Measurements from ENCODE around the gene LSP1. TPM values are rescaled to one million over a fixed set of nuclear protein-coding genes. Genes with fewer than 3 reads are reported as not detected.
"Not testable (repeated sequence)": the region's sequence is repeated elsewhere in the genome, so short reads cannot be mapped to it uniquely, and the experiment has no call there.

Gene LSP1
- total RNA-seq, 2 experiments from 2014 or later: 463 to 477 TPM

- no peaks in the 10 kb centered on the region for H3K9me3 Mint-ChIP-seq (ENCODE audit: insufficient read depth)
- POLR2A ChIA-PET: no interaction called here
- H3K4me1 Mint-ChIP-seq (ENCODE audit: low read depth): peaks cover 9% of the 10 kb centered on the region
Measured at GRCh38 chr11:1934335-1935155, 81.7 kb downstream of the LSP1 start.

GRCh38 chr11:1935156-1936071, 82.5 kb downstream of the LSP1 start:
- H3K36me3 Mint-ChIP-seq (ENCODE audit: low read depth): no peaks in the 10 kb centered on the region
- no peaks in the 10 kb centered on the region for H3K9me3 Mint-ChIP-seq (ENCODE audit: insufficient read depth)
- CTCF ChIA-PET: interaction anchor here (0.9 to 1.6 kb wide), 2 partner anchors 54 to 242 kb away, joined by 3 to 5 read pairs; no protein-coding TSS in a partner anchor
- POLR2A ChIA-PET: interaction anchor here (0.9 kb wide), 1 partner anchor 22 kb away, joined by 3 read pairs; no protein-coding TSS in a partner anchor
- H3K27me3 Mint-ChIP-seq (ENCODE audit: low read depth): peaks cover 5% of the 10 kb centered on the region
- DNase-seq: no peak
- H3K27ac Mint-ChIP-seq: no peak overlapping the region
- H3K4me3 Mint-ChIP-seq: no peak overlapping the region
- ATAC-seq: no peak
- H3K4me1 Mint-ChIP-seq (ENCODE audit: low read depth): peaks cover 7% of the 10 kb centered on the region

More at GRCh38 chr11:1934335-1935155, 81.7 kb downstream of the LSP1 start:
- no peak for ATAC-seq
- DNase-seq: no peak
- Mint-ChIP-seq H3K36me3 (ENCODE audit: low read depth) (no peaks in the 10 kb centered on the region), H3K27ac (no peak overlapping the region), H3K27me3 (ENCODE audit: low read depth) (peaks cover 5% of the 10 kb centered on the region), H3K4me3 (no peak overlapping the region)
- CTCF ChIA-PET: interaction anchor here (1.6 kb wide), 1 partner anchor 53 kb away, joined by 5 read pairs; no protein-coding TSS in a partner anchor

- POLR2A ChIA-PET: interaction anchor here (0.9 kb wide), 1 partner anchor 23 kb away, joined by 3 read pairs; no protein-coding TSS in a partner anchor
- CTCF ChIA-PET: interaction anchor here (0.9 kb wide), 1 partner anchor 243 kb away, joined by 3 read pairs; no protein-coding TSS in a partner anchor
- no peak for DNase-seq
Measured at GRCh38 chr11:1936072-1936780, 83.3 kb downstream of the LSP1 start.

GRCh38 chr11:1936781-1937615, 84.1 kb downstream of the LSP1 start:
- no peak for ATAC-seq
- H3K27me3 Mint-ChIP-seq (ENCODE audit: low read depth): peaks cover 2% of the 10 kb centered on the region
- H3K4me1 Mint-ChIP-seq (ENCODE audit: low read depth): peaks cover 7% of the 10 kb centered on the region
- DNase-seq: no peak
- no peak overlapping the region for H3K4me3 Mint-ChIP-seq
- ChIA-PET CTCF (interaction anchor here (1.1 kb wide), 1 partner anchor 284 kb away, joined by 4 read pairs; no protein-coding TSS in a partner anchor), POLR2A (no interaction called here)
- H3K27ac Mint-ChIP-seq: no peak overlapping the region
- H3K36me3 Mint-ChIP-seq (ENCODE audit: low read depth): no peaks in the 10 kb centered on the region
- H3K9me3 Mint-ChIP-seq (ENCODE audit: insufficient read depth): no peaks in the 10 kb centered on the region

More at GRCh38 chr11:1936072-1936780, 83.3 kb downstream of the LSP1 start:
- Mint-ChIP-seq H3K27me3 (ENCODE audit: low read depth) (peaks cover 5% of the 10 kb centered on the region), H3K36me3 (ENCODE audit: low read depth) (no peaks in the 10 kb centered on the region), H3K9me3 (ENCODE audit: insufficient read depth) (no peaks in the 10 kb centered on the region), H3K4me3 (no peak overlapping the region), H3K4me1 (ENCODE audit: low read depth) (peaks cover 7% of the 10 kb centered on the region), H3K27ac (no peak overlapping the region)
- ATAC-seq: no peak

- no peaks in the 10 kb centered on the region for H3K36me3 Mint-ChIP-seq (ENCODE audit: low read depth)
- peaks cover 7% of the 10 kb centered on the region for H3K4me1 Mint-ChIP-seq (ENCODE audit: low read depth)
- peaks cover 2% of the 10 kb centered on the region for H3K27me3 Mint-ChIP-seq (ENCODE audit: low read depth)
- POLR2A ChIA-PET: no interaction called here
- H3K4me3 Mint-ChIP-seq: no peak overlapping the region
- DNase-seq (no peak), ATAC-seq (no peak)
- CTCF ChIA-PET: interaction anchor here (1.1 kb wide), 1 partner anchor 285 kb away, joined by 4 read pairs; no protein-coding TSS in a partner anchor
- no peaks in the 10 kb centered on the region for H3K9me3 Mint-ChIP-seq (ENCODE audit: insufficient read depth)
- no peak overlapping the region for H3K27ac Mint-ChIP-seq
Measured at GRCh38 chr11:1937616-1938342, 84.9 kb downstream of the LSP1 start.

GRCh38 chr11:1938343-1939005, 85.6 kb downstream of the LSP1 start:
- ATAC-seq (no peak), DNase-seq (no peak)
- H3K27ac Mint-ChIP-seq: no peak overlapping the region
- no peak overlapping the region for H3K4me3 Mint-ChIP-seq
- CTCF ChIA-PET: no interaction called here
- POLR2A ChIA-PET: no interaction called here
- H3K27me3 Mint-ChIP-seq (ENCODE audit: low read depth): no peaks in the 10 kb centered on the region
- no peaks in the 10 kb centered on the region for H3K9me3 Mint-ChIP-seq (ENCODE audit: insufficient read depth)
- H3K36me3 Mint-ChIP-seq (ENCODE audit: low read depth): no peaks in the 10 kb centered on the region
- H3K4me1 Mint-ChIP-seq (ENCODE audit: low read depth): peaks cover 7% of the 10 kb centered on the region

GRCh38 chr11:1939006-1939625, 86.2 kb downstream of the LSP1 start:
- Mint-ChIP-seq H3K4me3 (no peak overlapping the region), H3K27me3 (ENCODE audit: low read depth) (no peaks in the 10 kb centered on the region), H3K4me1 (ENCODE audit: low read depth) (peaks cover 7% of the 10 kb centered on the region), H3K27ac (peak overlapping the region; percentile 84), H3K36me3 (ENCODE audit: low read depth) (no peaks in the 10 kb centered on the region), H3K9me3 (ENCODE audit: insufficient read depth) (no peaks in the 10 kb centered on the region)
- ATAC-seq (peak; percentile 60), DNase-seq (peak; percentile 62)
- CTCF ChIA-PET: no interaction called here
- POLR2A ChIA-PET: no interaction called here

- peak overlapping the region; percentile 55 for H3K27ac Mint-ChIP-seq
Measured at GRCh38 chr11:1939788-1940187, 86.9 kb downstream of the LSP1 start.

More at GRCh38 chr11:1939788-1940187, 86.9 kb downstream of the LSP1 start:
- H3K4me3 Mint-ChIP-seq; POLR2A ChIA-PET; DNase-seq; H3K9me3 Mint-ChIP-seq (ENCODE audit: insufficient read depth); H3K4me1 Mint-ChIP-seq (ENCODE audit: low read depth); CTCF ChIA-PET; H3K36me3 Mint-ChIP-seq (ENCODE audit: low read depth); H3K27me3 Mint-ChIP-seq (ENCODE audit: low read depth); ATAC-seq: not testable (repeated sequence)

All from activated CD8-positive, alpha-beta T cell treated with anti-CD3 and anti-CD28 coated beads, Interleukin-2, amount 10 ng/mL, durations not matched to agents 7 days and 5 days (primary cell).